GM12873 (cell line): ENCODE results near the gene GYG1.

Experiments used
- TF ChIP-seq, protein P1 (sequence below): IDR thresholded peaks from 2 replicates; pipeline ENCODE4 v1.5.1; 2012; ENCODE audit warnings: low read depth, mild to moderate bottlenecking, moderate library complexity, low read length, control low read depth; ENCODE audit not compliant: insufficient read depth; ENCODE audit errors: missing control alignments

The GYG1 gene

DNA sequence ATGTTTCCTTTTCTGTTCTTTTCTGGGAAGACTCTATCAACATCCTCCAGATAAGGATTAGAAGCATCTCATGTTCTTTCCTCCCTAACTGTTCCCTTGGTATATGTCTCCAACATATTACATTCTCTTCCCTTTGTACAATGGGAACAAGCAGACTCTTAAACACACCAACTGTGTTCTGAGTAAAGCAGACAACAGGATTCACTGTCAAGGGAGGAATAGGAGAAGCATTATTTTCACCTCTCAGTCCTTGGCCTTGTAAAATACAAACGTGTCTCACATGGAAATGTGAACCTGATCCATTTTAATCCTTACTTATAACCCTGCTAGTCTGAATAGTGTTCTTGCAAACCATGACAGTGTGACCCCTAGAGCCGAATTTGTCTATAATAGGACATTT lies 19.6 kb downstream of the GYG1 start:
- TF ChIP-seq, protein P1, sequence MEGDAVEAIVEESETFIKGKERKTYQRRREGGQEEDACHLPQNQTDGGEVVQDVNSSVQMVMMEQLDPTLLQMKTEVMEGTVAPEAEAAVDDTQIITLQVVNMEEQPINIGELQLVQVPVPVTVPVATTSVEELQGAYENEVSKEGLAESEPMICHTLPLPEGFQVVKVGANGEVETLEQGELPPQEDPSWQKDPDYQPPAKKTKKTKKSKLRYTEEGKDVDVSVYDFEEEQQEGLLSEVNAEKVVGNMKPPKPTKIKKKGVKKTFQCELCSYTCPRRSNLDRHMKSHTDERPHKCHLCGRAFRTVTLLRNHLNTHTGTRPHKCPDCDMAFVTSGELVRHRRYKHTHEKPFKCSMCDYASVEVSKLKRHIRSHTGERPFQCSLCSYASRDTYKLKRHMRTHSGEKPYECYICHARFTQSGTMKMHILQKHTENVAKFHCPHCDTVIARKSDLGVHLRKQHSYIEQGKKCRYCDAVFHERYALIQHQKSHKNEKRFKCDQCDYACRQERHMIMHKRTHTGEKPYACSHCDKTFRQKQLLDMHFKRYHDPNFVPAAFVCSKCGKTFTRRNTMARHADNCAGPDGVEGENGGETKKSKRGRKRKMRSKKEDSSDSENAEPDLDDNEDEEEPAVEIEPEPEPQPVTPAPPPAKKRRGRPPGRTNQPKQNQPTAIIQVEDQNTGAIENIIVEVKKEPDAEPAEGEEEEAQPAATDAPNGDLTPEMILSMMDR: no peak

DNA sequence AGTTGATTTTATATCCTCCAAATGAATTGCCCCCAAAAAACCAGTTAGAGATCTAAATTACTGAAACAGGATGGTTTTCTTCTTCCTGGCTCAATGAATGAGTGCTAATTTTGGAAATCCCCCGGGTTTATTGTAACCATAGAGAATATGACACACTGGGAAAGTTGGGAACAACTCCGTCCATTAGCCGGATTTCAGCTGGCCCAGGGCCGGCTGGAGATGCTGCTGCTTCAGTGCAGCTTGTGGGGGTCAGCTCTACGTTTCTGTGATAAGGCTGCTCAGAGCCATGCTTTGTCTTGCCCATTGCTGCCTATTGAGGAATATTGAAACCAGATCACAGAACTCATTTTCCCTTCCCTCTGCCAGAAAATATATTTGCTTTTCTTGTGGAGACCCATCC lies 20.3 kb downstream of the GYG1 start:
- TF ChIP-seq, protein P1: no peak

- TF ChIP-seq, protein P1: no peak
These were observed 22.4 kb downstream of the GYG1 start for GRCh38 chr3:149013726-149014125.

- TF ChIP-seq, protein P1: no peak
These were observed 24.1 kb downstream of the GYG1 start for GRCh38 chr3:149015393-149015792.

- TF ChIP-seq, protein P1: no peak
These were observed 24.9 kb downstream of the GYG1 start for GRCh38 chr3:149016242-149016641.

GRCh38 chr3:149016669-149017541 lies 25.6 kb downstream of the GYG1 start:
- TF ChIP-seq, protein P1: no peak

- TF ChIP-seq, protein P1: no peak
These were observed 26.9 kb downstream of the GYG1 start for GRCh38 chr3:149018247-149018646.
